Heart left ventricle (tissue), 13 donors: Measurements from ENCODE around the gene TNFRSF18.

Source experiments
- CTCF ChIP-seq, 12 donors: fragments of 200-600 bp; sonication (generic) in 4 of 12; IDR thresholded peaks; one replicate each; pipeline versions ENCODE4 v1.5.0 to v1.8.0; 2018 to 2022; ENCODE audit warnings: antibody characterized with exemption in 12 of 12, mild to moderate bottlenecking in 5 of 12
- POLR2A ChIP-seq, 2 donors: fragments of 450-650 bp; IDR thresholded peaks; one replicate each; pipeline ENCODE4 v1.6.1; 2017; ENCODE audit warnings: antibody characterized with exemption in 2 of 2, mild to moderate bottlenecking in 2 of 2, moderate library complexity in 2 of 2
- donor health status: ischemic (EF 13 %, LVEDD 7.1; RV severe dilation, severe dysfunction).
- donor health status: DM: no; HTN: yes; CAD: no.
- donor health status: DM: no; HTN: no; CAD: no.
- donor health status: ischemic (EF 25% LVEDD 6.9; RV normal size, moderate dysfunction).
- donor health status: ischemic (EF 25% LVEDD 5.7; RV mildly dilated, moderate dysfunction).
- donor health status: ischemic (EF 35%, LVEDD 5.7; RV mildly dilated, moderate dysfunction).
- donor health status: nonischemic (EF 11% LVEDD 7.7; RV severe dilation, severe dysfunction).
- donor health status: DM: yes; HTN: yes; CAD: no.
- donor health status: PGD.
- donor health status: ischemic (EF 29% LVEDD 5.4; RV normal size, mild dysfunction).
- donor health status: nonischemic (EF 23%, LVEDD 6.1; RV moderate dilation, normal function).

GRCh38 chr1:1177452-1178206 lies 28.8 kb downstream of the TNFRSF18 start:
- TF ChIP-seq CTCF (IDR thresholded peaks at IDR 0.05) (no peak), POLR2A (IDR thresholded peaks at IDR 0.05) (no peak)
